NCI-H2107 treated with DMSO at 0.1 percent for 48 hours (cell line): Measurements from ENCODE around the gene SCGB1C1.

Experiments used
- DNase-seq: peaks from one replicate; lab custom pipeline; 2025; ENCODE audit not compliant: unreplicated experiment; lab: John Stamatoyannopoulos, UW

The SCGB1C1 gene

DNA sequence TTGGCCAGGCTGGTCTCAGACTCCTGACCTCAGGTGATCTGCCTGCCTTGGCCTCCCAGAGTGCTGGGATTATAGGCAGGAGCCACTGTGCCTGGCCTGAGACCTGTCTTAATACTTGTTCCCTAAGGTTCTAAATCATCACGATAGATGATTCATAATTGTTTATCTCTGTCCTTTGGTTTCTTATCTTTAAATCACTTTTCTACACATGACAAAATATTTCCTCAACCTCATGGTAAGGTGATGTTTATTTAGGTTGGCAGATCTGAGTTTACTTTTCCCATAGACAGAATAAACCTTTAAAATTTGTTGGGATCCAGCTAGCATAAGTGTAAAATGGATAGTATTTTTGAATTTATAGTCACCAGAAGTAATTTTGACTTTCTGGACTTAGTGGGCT is 47.4 kb downstream of the SCGB1C1 start:
- no peak for DNase-seq

DNA sequence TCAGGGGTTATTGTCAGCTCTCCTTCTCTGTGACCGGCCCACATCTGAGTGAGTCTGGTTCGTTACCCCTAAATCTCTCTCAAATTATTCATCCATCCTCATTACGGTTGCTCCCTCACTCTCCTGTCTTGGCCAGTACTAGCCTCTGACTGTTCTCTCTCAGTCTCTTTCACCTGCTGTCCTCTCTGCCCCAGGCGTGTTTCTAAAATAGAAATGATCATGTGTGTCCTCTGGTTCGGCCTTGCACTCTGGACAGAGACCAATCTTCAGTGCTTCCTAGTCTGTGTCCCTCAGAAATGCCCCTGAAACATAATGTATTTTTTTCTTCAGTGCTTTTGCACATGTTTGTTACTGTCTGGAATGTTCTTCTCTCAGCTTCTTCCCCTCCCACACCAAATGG is 48.8 kb downstream of the SCGB1C1 start:
- no peak for DNase-seq
